Pulmonary artery endothelial cell (primary cell): Measurements from ENCODE around the gene PARP16. TPM values are rescaled to one million over a fixed set of nuclear protein-coding genes. Genes with fewer than 3 reads are reported as not detected.

Experiments
- DNase-seq: peaks from one replicate; pipeline ENCODE4 v3.0.0-alpha.2; 2011; ENCODE audit warnings: low read depth, low spot score
- total RNA-seq: library from RNA; depleted of rRNA; stranded (reverse); fragments of >200 nt; gene quantifications from 2 replicates; pipeline ENCODE4 v1.2.3, GENCODE V29; 2014

PARP16 gene
- total RNA-seq: 1.8 and 2.1 TPM in 2 replicates

DNA sequence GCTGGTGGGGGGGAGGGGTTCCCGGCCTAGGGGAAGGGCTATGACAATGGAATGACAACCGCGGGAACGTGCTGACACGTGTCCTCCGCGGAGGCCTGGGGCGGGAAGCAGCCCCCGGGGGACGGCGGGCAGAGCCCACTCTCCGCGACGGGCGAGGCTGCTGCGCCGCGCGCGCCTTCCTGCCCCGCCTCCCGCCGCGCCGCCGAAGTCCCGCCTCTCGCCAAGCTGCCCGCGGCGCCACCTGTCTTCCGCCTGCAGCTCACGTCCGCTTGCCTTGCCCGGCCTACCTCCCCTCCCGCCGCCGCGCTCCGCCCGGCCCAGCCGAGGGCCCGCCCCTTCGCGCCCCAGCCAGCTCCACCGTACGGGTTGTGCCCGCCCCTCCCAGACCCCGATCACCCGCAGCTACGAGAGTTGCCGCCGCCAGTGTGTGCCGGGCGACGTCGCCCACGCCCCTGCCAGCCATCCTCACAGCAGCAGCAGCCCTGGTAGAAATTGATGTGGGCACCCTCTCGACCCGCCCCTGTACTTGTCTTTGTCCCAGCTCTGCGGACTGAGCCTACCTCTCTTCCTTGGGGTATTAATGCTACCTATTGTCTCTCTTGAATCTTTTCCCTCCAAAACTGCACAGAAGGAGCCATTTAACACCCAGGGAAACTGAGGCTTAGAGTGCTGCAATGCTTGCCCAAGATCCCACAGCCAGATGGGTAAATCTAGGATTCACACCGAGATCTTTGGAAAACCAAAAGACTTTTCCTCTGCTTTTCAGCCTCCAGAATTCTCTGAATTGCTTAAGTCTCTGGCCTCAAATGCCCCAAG, at the start of gene PARP16:
Gene PARP16, minus strand, starts transcription at position 180 of the 816 bp plus-strand sequence. CDS start 457 bp downstream, outside the sequence.
- DNase-seq: no peak

DNA sequence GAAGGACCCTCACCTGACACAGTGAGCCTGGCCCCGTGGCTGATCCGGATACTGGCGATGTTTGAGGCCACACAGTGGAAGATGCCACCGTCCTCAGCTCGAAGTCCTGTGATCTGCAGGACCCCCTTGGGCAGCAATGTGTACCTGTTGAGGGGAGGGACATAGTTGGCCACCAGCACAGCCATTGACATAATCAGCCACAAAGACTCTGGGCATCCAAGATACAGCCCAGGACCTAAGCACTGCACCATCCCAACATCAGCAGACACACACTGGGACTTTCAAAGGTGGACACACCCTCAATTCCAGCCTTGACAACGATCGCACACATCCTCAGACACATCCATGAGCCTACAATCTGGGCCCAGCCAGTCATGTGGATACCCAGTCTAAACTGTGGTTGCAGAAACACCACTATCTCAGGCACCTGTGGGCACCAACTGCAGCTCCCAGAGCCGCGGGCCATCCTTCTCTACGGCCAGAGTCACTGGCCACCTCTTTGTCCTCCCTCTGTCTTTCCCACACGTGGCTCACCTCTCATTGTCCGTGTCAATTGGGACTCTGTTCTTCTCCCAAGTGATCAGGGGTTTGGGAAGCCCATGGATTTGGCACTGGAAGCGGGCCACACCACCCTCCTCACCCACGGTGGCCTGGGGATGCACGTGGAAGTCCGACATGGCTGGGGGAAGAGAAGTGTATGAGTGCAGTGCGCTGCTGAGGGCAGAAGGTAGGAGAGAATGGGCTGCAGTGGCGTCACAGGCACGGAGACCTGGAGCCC, 48.8 kb upstream of the PARP16 start:
- DNase-seq: no peak

GRCh38 chr15:65334586-65335231, 48.0 kb upstream of the PARP16 start:
- DNase-seq: no peak

DNA sequence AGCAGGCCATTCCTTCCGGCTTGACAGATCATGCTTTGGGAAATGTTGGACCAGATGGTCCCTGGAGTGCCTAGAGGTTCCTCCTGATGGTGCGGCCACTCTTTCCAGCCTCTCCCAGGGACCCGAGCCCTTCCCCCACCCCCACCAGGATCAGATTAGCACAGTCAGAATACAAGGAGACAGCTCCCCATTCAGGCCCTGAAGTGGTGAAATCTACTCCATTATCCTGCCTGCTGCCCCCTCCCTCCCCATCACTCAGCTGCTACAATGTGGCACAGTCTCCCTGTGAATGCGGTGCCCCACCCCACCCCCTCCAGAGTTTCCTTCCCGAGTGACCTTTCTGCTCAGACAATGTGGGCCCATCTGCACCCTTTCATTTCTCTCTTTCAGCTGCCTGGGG, 47.2 kb upstream of the PARP16 start:
- DNase-seq: no peak

GRCh38 chr15:65333148-65333820, 46.6 kb upstream of the PARP16 start:
- DNase-seq: no peak

- no peak for DNase-seq
Measured at GRCh38 chr15:65332391-65333147, 45.9 kb upstream of the PARP16 start.

GRCh38 chr15:65331811-65332210, 45.1 kb upstream of the PARP16 start:
- no peak for DNase-seq

- DNase-seq: no peak
Measured at GRCh38 chr15:65330934-65331645, 44.4 kb upstream of the PARP16 start.

DNA sequence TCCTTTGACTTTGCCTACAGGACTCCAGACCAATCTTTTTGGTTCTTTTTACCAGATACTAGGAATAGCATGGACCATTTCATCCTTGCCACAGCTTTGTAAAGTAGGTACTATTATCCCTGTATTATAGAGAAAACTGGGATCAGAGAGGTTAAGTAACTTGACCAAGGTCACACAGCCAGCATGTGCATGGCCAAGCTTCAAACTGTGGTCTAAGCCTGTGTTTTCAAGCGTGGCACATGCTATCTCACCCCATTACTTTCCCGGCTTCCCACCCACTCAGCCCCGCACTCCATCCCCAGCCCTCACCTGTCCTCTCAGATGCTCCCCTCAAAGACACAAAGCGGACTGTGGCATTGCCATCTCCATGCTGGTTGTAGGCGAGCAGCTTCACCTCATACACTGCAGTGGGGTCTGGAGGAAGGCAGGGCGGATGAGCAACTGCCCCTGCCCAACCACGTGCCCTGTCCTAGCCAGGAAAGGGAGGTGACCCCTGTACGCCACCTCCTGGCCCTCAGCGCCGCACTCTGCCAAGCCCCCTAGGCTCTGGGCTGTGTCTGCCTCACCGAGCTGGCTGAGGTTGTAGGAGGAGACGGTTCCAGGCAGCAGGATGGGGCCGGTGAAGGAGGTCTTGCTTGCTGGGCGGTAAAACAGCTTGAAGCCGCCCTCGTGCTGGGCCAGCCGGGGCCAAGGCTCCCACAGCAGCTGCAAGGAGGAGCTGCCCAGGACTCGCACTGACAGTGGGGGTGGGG, 43.5 kb upstream of the PARP16 start:
- DNase-seq: no peak

DNA sequence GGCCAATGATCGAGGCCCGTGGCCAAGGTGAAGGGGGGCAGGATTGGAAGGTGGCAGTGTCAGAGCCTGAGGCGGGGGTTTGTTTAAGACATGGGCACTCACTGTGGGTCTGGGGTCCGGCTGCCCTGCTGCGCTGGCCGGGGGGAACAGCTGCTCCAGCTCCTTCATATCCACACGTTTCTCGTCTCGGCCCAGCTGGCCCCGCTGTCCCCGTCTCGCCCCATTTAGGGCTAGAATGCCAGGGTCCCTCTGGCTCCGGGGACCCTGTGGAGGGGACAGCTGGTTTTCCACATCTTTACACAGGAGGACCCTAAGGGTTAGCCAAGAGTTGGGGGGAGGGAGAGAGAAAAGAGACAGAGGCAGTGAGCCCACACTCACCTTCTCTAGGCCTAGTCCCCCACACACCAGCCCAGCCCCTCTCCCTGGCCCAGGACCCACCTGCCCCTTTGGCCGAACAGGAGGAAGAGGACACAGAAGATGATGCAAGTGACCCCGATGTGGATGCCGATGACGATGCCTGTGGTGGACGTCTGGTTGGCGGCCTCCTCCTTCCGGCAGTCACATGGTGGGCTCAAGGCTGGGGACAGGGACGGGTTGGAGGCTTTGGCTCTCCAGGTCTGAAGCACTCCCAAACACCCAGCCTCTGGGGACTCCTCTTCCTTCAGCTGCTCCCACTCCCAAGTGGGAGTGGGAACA, 42.8 kb upstream of the PARP16 start:
- no peak for DNase-seq

GRCh38 chr15:65328506-65329287, 42.0 kb upstream of the PARP16 start:
- no peak for DNase-seq

- DNase-seq: no peak
Measured at GRCh38 chr15:65327651-65328393, 41.1 kb upstream of the PARP16 start.

GRCh38 chr15:65326818-65327217, 40.1 kb upstream of the PARP16 start:
- DNase-seq: no peak

GRCh38 chr15:65326117-65326526, 39.4 kb upstream of the PARP16 start:
- peak; percentile 75 for DNase-seq

GRCh38 chr15:65323071-65323511, 36.4 kb upstream of the PARP16 start:
- no peak for DNase-seq

DNA sequence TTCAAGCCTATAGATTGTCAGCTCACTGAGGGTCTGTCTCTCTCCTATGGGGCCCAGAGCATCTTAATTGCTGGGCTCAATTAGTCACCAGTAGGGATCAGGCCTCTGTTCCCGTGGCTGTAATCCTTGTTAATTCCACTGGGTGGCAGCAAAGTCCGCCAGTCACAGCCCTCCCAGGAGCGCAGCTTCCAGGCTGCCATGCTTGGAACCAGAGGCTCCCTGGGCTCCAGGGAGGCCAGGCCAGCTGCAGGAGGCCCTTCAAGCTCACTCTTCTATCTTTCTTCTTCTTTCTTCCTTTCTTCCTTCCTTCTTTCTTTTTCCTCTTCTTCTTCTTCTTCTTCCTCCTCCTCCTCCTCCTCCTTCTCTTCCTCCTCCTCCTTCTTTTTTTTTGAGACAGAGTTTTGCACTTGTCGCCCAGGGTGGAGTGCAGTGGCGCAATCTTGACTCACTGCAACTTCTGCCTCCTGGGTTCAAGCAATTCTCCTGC, 32.2 kb upstream of the PARP16 start:
- DNase-seq: no peak

GRCh38 chr15:65312400-65312916, 25.8 kb upstream of the PARP16 start:
- no peak for DNase-seq
